ENCODE measurements around the gene CLNK. TPM values are rescaled to one million over a fixed set of nuclear protein-coding genes. Genes with fewer than 3 reads are reported as not detected.
A peak's percentile ranks its signal among the peaks of the same experiment; 100 is the strongest.

CLNK gene
- total and polyA plus RNA-seq, 2 donors from 2014 or later: 2.8 to 4.8 TPM

- Histone ChIP-seq H3K4me1 (ENCODE audit: control insufficient read depth in 2 of 3, insufficient read depth in 2 of 3, low read depth in 1 of 3, low read length in 3 of 3) (no peaks in the 10 kb centered on the region), H3K4me3 (ENCODE audit: low read length in 3 of 3) (no peak overlapping the region), H3K27ac (ENCODE audit: low read depth in 2 of 2, low read length in 2 of 2) (no peak overlapping the region), H3K27me3 (ENCODE audit: control insufficient read depth, insufficient read depth, low read length) (no peaks in the 10 kb centered on the region), H3K36me3 (ENCODE audit: control insufficient read depth in 2 of 3, insufficient read depth in 3 of 3, low read length in 3 of 3) (no peaks in the 10 kb centered on the region), H3K9ac (ENCODE audit: low read length in 3 of 3) (no peak overlapping the region), H3K9me3 (ENCODE audit: control insufficient read depth in 2 of 3, insufficient read depth in 1 of 3, low read length in 3 of 3) (no peaks in the 10 kb centered on the region)
- intact Hi-C loops (cut with DNase I): no loop called here
- DNase-seq (peak in 2 of 5 donors; percentile 18 to 26), FAIRE-seq (no peak)
- TF ChIP-seq CTCF (IDR thresholded peaks at IDR 0.05; ENCODE audit: borderline replicate concordance, extremely low read depth, insufficient read depth): no peak
Observed at GRCh38 chr4:10577508-10578426, 106.8 kb downstream of the CLNK start.

- intact Hi-C loops (cut with DNase I): no loop called here
- H3K9me3 ChIP-seq (ENCODE audit: control insufficient read depth in 2 of 3, insufficient read depth in 1 of 3, low read length in 3 of 3): no peaks in the 10 kb centered on the region
- no peak for DNase-seq
- H3K36me3 ChIP-seq (ENCODE audit: control insufficient read depth in 2 of 3, insufficient read depth in 3 of 3, low read length in 3 of 3): no peaks in the 10 kb centered on the region
- FAIRE-seq: no peak
- H3K27me3 ChIP-seq (ENCODE audit: control insufficient read depth, insufficient read depth, low read length): no peaks in the 10 kb centered on the region
- no peak for TF ChIP-seq CTCF (IDR thresholded peaks at IDR 0.05; ENCODE audit: borderline replicate concordance, extremely low read depth, insufficient read depth)
- no peak overlapping the region for H3K4me3 ChIP-seq (ENCODE audit: low read length in 3 of 3)
- no peaks in the 10 kb centered on the region for H3K4me1 ChIP-seq (ENCODE audit: control insufficient read depth in 2 of 3, insufficient read depth in 2 of 3, low read depth in 1 of 3, low read length in 3 of 3)
- no peak overlapping the region for H3K9ac ChIP-seq (ENCODE audit: low read length in 3 of 3)
- no peak overlapping the region for H3K27ac ChIP-seq (ENCODE audit: low read depth in 2 of 2, low read length in 2 of 2)
Observed at GRCh38 chr4:10577018-10577417, 107.5 kb downstream of the CLNK start.

GRCh38 chr4:10576236-10576635, 108.3 kb downstream of the CLNK start:
- Histone ChIP-seq H3K27me3 (ENCODE audit: control insufficient read depth, insufficient read depth, low read length) (no peaks in the 10 kb centered on the region), H3K27ac (ENCODE audit: low read depth in 2 of 2, low read length in 2 of 2) (no peak overlapping the region), H3K4me1 (ENCODE audit: control insufficient read depth in 2 of 3, insufficient read depth in 2 of 3, low read depth in 1 of 3, low read length in 3 of 3) (no peaks in the 10 kb centered on the region), H3K36me3 (ENCODE audit: control insufficient read depth in 2 of 3, insufficient read depth in 3 of 3, low read length in 3 of 3) (no peaks in the 10 kb centered on the region), H3K9me3 (ENCODE audit: control insufficient read depth in 2 of 3, insufficient read depth in 1 of 3, low read length in 3 of 3) (no peaks in the 10 kb centered on the region), H3K4me3 (ENCODE audit: low read length in 3 of 3) (no peak overlapping the region), H3K9ac (ENCODE audit: low read length in 3 of 3) (no peak overlapping the region)
- intact Hi-C loops (cut with DNase I): no loop called here
- FAIRE-seq: no peak
- no peak for DNase-seq
- TF ChIP-seq CTCF (IDR thresholded peaks at IDR 0.05; ENCODE audit: borderline replicate concordance, extremely low read depth, insufficient read depth): no peak
